HG03558 (cell line): ENCODE results near the gene TMCO4.

Experiments used
- ATAC-seq: cut with Tn5 transposase; IDR thresholded peaks from one replicate; pipeline ENCODE4 v1.9.1; 2021; ENCODE audit warnings: moderate number of reproducible peaks; ENCODE audit not compliant: unreplicated experiment; ENCODE audit errors: extremely low read depth

The TMCO4 gene

DNA sequence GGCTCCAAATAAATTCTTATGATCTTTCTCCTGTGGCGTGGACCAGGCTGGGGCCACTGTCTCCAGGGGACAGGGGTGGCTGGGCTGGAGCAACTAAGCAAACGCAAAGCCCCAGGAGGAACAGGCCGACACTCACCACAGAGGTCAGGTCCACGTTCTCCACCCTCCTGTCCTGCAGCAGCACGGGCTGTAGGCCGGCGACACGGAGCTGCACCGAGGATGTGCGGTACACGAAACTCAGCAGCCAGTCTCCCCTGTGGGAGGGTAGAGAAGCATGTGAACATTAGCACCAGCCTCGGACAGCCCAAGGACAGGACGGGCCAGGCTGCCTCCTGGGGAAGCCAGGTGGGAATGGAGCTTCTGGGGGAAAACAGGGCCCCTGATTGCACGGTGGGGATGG is 105.4 kb downstream of the TMCO4 start:
- no peak for ATAC-seq

DNA sequence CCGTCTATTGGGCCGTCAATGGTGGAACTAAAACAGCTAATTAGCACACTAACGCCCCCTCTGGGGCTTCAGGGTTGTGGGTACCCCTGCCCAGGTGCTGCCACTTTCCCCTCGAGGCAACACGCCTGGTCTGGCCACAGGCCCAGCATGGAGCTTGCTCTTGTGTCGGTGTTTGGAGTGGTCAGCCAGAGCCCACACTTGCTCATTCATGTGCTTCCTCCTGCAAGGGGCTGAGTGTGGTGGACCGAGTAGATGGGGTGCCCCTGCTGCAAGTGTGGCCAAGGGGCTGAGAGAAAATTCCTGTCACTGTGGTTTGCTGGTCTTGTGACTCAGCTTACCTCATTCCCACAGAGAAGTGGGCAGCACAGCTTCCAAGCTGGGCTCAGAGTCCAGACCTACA is 109.4 kb downstream of the TMCO4 start:
- ATAC-seq: no peak

DNA sequence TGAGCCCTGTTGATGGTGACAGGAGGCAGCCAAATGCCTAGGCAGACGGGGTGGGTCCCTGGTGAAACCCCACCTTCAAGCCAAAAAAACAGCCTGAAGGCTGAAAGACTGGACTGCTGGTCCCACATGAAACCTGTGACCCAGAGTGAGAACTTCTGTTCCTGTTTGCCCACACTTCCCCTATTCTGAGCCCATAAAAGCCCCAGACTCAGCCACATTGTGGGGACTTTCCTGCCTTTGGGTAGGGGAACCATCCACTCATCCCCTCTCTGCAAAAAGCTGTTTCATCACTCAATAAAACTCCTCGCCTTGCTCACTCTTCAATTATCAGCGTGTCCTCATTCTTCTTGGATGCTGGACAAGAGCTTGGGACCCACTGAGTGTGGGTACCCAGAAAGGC is 109.9 kb downstream of the TMCO4 start:
- no peak for ATAC-seq

DNA sequence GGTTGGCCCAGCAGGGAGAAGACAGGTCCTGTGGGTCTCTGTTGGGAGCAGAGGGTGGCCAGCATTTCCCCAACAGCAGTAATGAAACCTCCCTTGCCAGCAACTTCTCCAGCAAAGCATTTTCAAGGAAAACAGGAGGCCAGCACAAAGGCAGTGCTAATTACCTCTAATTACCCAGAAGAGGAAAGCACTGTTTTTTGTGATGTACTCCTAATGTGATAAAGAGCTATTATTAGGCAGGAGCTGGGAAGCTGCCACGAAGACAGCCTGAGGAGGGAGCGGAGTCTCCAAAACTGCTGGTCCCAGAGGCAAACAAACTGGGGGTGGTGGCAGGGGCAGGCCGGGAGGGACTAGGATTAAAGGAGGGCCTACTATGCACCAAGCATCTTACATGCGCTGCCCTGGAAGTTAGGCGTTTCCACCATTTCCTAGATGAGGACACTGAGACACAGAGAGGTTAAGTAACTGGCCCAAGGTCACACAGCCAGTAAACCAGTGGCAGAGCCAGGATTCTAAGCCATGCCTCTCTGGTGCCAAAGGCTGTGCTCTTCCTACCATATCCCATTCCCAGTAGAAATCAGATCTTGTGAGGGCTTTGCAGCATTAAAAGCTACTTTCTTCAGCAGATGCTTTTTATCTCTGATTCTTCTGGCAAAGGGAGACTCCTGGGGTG is 110.5 kb downstream of the TMCO4 start:
- no peak for ATAC-seq

DNA sequence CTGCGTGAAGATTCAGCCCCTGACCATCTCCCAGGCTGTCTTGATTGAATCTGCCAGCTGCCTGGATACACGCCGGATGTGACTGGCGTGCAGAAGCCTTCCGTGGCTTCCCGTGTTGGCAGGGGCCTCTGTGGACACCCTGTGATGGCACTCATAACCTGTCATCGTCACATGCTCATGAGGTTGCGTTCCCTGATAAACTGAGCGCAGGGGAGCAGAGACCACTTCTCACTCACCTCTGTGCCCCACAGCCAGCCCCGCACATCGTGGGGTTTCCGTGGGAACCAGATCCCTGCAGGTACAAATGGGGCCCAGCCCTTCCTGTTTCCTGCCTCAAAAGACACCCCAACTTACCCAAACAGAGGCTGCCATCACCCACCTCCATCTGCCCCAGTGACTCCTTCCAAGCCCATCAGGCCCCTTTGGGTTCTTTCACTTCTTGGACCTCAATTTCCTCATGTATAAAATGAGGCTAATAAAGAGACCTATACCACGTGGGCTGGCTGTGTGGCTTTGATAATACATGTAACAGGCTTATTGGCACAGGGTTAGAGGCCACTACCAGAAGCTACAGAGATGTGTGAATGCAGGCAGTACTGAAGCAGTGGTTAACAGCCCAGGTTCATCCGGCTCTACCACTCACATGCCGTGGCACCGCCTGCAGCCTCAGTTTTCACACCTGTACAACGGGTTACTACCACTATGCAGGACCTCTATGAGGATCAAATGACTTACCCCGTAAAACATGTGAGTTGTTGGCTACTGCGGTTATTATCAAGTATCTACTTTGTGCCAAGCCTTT is 111.5 kb downstream of the TMCO4 start:
- ATAC-seq: no peak

DNA sequence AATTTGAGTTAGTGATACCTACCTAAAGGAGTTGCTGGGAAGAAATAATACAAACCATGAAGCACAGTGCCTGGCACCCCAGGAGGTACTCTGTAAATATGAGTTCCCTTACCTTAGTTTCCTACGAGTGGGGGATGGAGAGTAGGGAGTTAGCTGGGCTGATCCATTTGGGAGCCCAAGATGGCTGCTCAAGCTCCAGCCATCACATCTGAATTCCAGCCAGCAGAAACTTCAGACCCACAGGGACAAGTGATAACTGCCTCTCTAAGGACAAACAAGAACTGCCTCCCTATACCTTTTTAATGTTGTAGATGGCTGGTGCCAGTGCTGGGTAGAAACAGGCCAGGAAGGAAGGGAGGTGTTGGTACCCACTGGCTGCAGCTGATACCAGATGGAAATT is 112.3 kb downstream of the TMCO4 start:
- no peak for ATAC-seq

DNA sequence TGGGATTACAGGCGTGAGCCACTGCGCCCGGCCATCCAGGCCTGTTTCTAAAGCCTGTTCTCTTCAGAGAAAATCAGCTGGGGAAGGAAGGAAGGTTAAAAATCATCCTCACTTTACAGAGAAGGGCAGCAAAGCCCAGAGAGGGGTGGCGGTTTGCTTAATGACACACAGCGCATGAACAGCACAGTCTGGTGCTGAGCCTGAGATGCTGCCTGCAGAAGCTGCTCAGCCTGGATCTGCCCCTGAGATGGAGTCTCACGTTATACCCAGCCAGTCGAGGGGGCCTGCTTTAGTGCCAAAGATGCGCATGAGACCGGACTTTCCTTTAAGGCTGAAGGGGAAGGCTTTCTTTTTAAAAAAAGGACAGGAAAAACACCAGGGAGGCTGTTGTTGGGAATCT is 113.7 kb downstream of the TMCO4 start:
- no peak for ATAC-seq

DNA sequence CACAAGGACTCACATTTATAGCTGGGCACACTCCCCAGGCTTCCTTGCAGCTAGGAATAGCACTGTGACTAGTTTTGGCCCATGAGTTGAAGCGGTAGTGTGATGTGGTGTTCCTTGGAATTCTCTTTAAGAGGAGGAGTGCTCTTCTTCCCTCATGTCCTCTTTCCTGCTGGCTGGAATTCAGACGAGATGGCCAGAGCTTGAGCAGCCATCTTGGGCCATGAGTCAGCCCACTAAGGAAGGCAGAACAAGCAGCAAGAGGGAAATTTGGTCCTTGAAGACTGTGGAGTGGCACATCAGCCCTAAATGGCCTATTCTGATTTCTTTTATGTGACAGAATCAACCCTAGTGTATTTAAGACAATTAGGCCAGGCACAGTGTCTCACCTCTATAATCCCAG is 115.0 kb downstream of the TMCO4 start:
- no peak for ATAC-seq

DNA sequence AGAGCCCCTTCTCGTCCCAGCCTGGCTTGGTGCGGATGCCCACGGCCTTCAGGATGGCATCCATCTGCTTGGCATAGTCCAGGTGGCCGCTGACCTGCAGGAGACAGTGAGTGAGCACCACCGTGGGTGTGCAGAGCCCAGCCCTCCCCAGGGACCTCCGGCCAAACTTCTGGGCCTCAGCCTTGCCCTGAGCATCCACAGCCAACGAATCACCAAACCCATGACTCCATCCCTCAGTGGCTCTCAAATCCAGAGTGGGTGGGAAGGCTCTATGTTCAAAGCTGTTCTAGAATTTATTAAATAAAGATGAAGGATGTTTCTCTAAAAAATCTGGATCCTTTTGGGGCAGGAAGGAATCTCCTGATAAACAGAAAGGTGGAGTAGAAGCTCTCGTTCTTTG is 116.4 kb downstream of the TMCO4 start:
- no peak for ATAC-seq

DNA sequence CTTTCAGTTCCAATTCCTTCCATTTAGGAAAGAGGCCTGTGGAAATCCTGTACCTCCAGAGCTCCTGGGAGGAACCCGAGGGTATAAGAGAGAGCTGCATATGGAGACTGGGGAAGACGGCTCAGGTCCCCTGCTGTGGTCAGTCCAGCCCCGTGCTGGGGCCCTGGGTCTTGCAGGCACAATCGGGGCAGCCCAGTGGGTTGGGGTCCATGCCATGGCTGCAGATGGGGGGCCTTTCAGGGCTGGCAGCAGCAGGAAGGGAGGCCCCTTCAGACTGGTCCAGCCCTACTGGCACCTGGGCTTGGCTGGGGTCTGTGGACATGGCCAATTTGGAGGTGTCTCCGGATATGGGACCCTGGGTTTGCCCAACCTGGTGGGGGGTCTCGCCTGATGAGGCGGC is 116.8 kb downstream of the TMCO4 start:
- no peak for ATAC-seq

DNA sequence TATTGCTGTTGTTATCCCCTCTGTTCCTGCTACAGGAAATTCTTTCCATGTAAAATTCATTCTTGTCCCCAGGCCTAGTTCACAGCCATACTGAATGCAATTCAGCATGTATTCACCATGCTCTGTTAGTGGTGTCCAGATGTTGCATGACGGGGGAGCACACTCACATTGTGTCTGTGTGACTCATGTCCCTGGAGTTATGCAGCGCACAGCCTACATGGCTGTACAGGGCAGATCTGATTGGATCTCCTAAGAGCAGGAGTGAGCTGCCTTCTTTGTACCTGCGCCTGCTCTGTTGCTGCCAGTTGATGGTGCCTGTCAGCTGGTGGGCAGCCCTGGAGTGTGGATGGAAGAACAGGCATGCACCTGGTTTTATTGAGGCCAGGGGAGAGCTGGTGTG is 117.5 kb downstream of the TMCO4 start:
- no peak for ATAC-seq

DNA sequence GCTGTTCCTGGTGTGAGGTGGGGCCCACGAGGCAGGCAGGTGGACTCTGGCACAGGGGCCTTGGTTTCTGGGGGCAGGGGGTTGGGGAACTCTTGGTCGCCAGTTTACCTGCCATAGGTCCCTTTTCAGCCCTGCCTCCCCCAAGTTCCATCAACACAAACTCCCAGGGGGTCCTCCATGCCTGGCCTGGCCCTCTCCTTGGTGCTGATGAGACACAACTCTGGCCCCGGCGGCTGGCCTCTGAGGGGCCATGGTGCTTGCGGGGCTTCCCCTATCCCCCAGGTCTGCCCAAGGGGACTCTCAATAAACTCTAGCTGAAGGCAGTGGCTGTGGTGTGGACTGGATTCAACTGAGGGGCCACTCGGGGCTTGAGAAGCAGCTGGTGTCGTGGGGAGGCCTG is 119.1 kb downstream of the TMCO4 start:
- ATAC-seq: no peak

DNA sequence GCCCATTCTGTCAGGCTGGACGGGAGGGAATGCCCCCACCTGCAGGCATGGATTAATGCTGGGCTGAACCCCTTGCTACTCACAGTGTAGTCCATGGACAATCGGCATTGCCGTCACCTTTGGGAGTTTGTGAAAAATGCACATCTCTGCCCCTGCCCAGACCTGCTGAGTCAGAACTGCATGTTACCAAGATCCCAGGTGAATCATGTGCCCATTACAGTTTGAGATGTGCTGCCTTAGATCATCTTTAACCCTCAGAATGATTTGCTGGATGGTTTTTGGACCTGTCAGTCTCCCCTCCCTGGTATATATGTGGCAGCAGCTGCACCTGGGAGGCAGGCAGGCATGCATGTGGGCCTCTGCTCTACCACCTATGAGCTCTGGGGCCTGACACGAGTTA is 120.0 kb downstream of the TMCO4 start:
- ATAC-seq: no peak

DNA sequence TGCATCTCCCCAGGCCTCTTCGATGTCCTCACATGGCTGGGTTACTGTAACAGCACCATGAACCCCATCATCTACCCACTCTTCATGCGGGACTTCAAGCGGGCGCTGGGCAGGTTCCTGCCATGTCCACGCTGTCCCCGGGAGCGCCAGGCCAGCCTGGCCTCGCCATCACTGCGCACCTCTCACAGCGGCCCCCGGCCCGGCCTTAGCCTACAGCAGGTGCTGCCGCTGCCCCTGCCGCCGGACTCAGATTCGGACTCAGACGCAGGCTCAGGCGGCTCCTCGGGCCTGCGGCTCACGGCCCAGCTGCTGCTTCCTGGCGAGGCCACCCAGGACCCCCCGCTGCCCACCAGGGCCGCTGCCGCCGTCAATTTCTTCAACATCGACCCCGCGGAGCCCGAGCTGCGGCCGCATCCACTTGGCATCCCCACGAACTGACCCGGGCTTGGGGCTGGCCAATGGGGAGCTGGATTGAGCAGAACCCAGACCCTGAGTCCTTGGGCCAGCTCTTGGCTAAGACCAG is 120.7 kb downstream of the TMCO4 start:
- ATAC-seq: no peak

DNA sequence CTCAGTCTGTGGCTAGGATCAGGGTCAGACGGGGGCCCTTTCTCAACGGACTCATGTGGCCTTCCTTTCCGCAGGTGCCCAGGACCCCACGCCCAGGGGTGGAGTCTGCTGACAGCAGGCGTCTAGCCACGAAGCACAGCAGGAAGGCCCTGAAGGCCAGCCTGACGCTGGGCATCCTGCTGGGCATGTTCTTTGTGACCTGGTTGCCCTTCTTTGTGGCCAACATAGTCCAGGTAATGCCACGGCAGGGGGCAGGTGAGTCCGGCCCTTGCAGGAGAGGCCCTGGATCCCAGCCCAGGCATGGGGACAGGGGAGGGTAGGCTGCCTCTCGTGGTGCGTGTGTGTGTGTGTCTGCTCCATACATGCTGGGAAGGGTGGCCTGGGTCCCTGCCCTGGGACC is 121.2 kb downstream of the TMCO4 start:
- ATAC-seq: no peak

DNA sequence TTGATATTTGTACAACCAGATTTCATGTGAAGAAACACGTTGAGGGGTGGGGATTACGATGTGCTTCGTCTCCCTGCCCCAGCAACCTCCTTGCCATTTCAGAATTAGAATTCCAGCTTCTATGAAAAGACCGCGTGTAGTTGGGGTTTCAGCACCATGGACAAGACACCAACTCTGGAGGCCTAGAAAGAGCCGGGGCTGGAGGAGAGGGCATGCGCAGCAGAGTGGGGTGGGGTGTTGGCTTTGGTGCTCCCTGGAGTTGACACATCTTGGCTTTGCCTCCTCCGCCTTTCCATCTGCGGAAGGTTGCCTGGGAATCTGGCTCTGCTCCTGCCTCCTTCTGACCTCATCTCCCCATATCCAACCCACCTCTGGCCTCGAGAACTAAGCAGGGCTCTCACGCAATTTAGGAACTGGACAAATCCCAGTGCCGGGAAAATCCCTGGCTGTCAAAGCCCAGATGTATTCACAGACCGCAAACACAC is 123.2 kb downstream of the TMCO4 start:
- no peak for ATAC-seq

DNA sequence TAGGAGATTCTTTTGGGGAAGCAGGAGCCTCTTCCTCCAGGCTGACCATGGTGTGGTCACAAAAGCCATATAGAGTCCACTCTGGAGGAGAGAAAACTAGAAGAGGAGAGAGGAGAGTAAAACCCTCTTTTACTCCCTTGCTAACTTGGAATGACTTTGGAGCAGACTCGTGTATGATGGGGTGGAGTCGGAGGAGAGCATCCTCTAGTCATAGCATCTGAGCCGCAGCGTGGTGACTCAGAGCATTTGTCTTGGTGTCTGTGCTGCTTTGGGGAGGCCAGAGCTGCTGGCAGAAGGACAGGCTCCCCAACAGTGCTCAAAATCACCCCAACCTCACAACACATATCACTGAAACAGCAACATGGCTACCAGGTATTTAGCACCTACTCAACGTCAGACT is 123.9 kb downstream of the TMCO4 start:
- ATAC-seq: no peak

DNA sequence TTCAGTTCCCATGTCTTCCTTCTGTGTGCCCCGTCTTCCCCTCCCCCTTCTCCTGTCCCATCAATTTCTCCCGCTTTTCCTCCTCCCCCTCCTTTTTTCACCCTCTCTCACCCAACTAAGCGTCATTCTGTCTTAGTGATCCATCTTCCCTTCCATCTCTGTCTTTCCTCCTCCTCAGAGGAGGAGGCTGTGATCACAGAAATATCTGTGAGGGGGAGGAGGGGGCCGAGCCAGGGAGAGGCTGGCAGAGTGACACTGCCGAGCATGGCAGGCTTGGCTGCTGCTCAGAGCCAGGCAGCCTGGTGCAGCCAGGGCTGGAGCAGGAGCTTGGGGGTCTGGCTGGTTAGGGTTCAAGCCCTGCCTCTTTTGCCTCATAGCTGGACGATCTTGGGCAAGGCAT is 127.5 kb downstream of the TMCO4 start:
- ATAC-seq: no peak

DNA sequence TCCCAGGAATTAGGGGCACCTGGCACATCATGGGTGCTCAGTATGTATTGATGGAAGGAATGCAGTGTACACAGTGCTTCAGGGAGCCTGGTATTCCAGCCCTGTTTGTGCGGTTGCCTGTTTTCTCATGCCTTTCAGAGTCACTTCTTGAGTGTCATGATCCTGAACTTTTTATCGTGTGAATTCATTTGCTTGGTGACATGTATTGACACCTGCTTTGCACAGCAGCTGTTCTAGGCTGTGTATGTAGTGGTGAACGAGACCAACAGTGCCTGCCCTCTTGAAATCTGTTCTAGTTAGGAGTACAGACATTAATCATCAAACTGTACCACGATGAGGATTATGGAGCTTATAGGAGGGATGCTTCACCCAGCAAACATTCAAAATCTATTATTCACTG is 128.9 kb downstream of the TMCO4 start:
- no peak for ATAC-seq

DNA sequence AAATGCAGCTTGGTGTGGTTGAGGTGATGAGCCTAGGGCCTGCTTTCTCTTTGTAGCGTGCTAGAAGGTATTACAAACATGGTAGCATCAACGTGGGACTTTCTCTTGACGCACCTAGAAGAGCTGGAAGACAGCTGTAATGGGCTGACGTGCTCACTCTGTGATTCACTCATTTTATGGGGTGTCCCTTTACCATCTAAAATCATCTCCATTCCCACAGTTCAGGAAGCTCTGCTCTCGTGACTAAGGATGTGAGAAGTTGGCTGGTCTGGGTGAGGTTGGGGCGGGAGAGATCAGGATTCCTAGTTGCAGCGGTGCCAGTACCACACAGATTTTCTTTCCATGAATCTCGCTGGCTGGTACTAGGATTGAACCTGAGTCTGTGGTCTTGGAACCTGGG is 130.8 kb downstream of the TMCO4 start:
- ATAC-seq: no peak
